Breast epithelium (tissue), 3 donors: Measurements from ENCODE around the gene SLC22A14.

Experiments
- CTCF ChIP-seq, 3 donors: fragments of 450-650 bp; IDR thresholded peaks; one replicate each; pipeline ENCODE4 v1.5.1; 2016 to 2017; ENCODE audit warnings: antibody characterized with exemption in 3 of 3, mild to moderate bottlenecking in 3 of 3, moderate library complexity in 3 of 3
- POLR2AphosphoS5 ChIP-seq, 3 donors: sonication (generic); formaldehyde crosslinking; IDR thresholded peaks; one replicate each; pipeline ENCODE4 v1.6.1; 2017; ENCODE audit warnings: antibody characterized with exemption in 3 of 3

GRCh38 chr3:38260474-38260873 is 21.6 kb upstream of the SLC22A14 start:
- TF ChIP-seq POLR2AphosphoS5 (IDR thresholded peaks at IDR 0.05) (no peak), CTCF (IDR thresholded peaks at IDR 0.05) (no peak)
